HL-60 (cell line): ENCODE measurements around the gene OR2F2.

Experiments used
- DNase-seq, 2 experiments: peaks; one replicate each; pipeline ENCODE4 v3.0.0-alpha.2; 2010 to 2020; ENCODE audit warnings: low read depth in 1 of 2, low spot score in 1 of 2
- H3K27ac ChIP-seq: fragments of 250-450 bp; sonication (Bioruptor Pico); replicated peaks from 2 replicates; pipeline ENCODE4 v1.5.1; 2020; ENCODE audit warnings: mild to moderate bottlenecking, moderate library complexity
- H3K27me3 ChIP-seq: fragments of 250-450 bp; sonication (Bioruptor Pico); 2 replicates; pipeline ENCODE4 v1.5.1; 2021; ENCODE audit warnings: mild to moderate bottlenecking, moderate library complexity; ENCODE audit not compliant: insufficient read depth, poor library complexity, severe bottlenecking
- H3K4me3 ChIP-seq: replicated peaks from 2 replicates; pipeline ENCODE4 v1.5.1; 2011; ENCODE audit warnings: mild to moderate bottlenecking, control low read depth, low read length; ENCODE audit not compliant: insufficient read depth
- CTCF ChIP-seq: IDR thresholded peaks from one replicate; pipeline ENCODE4 v1.5.1; 2011; ENCODE audit warnings: low read length, control low read depth, inconsistent platforms; ENCODE audit not compliant: insufficient read depth
- GABPA ChIP-seq: IDR thresholded peaks from 2 replicates; pipeline ENCODE4 v1.6.1; 2012; ENCODE audit warnings: low read depth
- POLR2AphosphoS5 ChIP-seq: IDR thresholded peaks from 2 replicates; pipeline ENCODE4 v1.6.1; 2012; ENCODE audit warnings: low read depth
- REST ChIP-seq: IDR thresholded peaks from 2 replicates; pipeline ENCODE4 v1.6.1; 2012; ENCODE audit warnings: low read depth; ENCODE audit not compliant: insufficient replicate concordance
- SPI1 ChIP-seq: IDR thresholded peaks from 2 replicates; pipeline ENCODE4 v1.6.1; 2012; ENCODE audit warnings: low read depth, mild to moderate bottlenecking, borderline replicate concordance

Gene OR2F2

GRCh38 chr7:143905509-143905908, 29.5 kb upstream of the OR2F2 start:
- TF ChIP-seq GABPA (no peak), REST (no peak), CTCF (no peak), SPI1 (no peak), POLR2AphosphoS5 (no peak)
- no peak for DNase-seq
- H3K4me3 ChIP-seq: no peak overlapping the region
- H3K27me3 ChIP-seq: no peaks in the 10 kb centered on the region
- no peak overlapping the region for H3K27ac ChIP-seq

- no peak overlapping the region for H3K27ac ChIP-seq
- H3K4me3 ChIP-seq: no peak overlapping the region
- no peak for DNase-seq
- H3K27me3 ChIP-seq: no peaks in the 10 kb centered on the region
- no peak for TF ChIP-seq SPI1
- TF ChIP-seq CTCF: no peak
- no peak for TF ChIP-seq REST
- no peak for TF ChIP-seq POLR2AphosphoS5
- no peak for TF ChIP-seq GABPA
These were observed 28.9 kb upstream of the OR2F2 start for GRCh38 chr7:143906151-143906550.

- Histone ChIP-seq H3K27me3 (no peaks in the 10 kb centered on the region), H3K4me3 (no peak overlapping the region), H3K27ac (no peak overlapping the region)
- TF ChIP-seq SPI1 (no peak), GABPA (no peak), REST (no peak), CTCF (no peak), POLR2AphosphoS5 (no peak)
- no peak for DNase-seq
These were observed 28.1 kb upstream of the OR2F2 start for GRCh38 chr7:143906895-143907294.
